SJSA1 (cell line): ENCODE data around the gene U2SURP. TPM values are rescaled to one million over a fixed set of nuclear protein-coding genes. Genes with fewer than 3 reads are reported as not detected.
"Not testable (repeated sequence)": the region's sequence is repeated elsewhere in the genome, so short reads cannot be mapped to it uniquely, and the experiment has no call there.

ENCODE experiments used
- DNase-seq, 2 experiments: peaks; one replicate each; pipeline ENCODE4 v3.0.0-alpha.2; 2015 to 2020; ENCODE audit warnings: low spot score in 2 of 2, low read depth in 1 of 2
- H3K27ac ChIP-seq: fragments of 250-450 bp; sonication (Bioruptor Pico); 2 replicates; pipeline ENCODE4 v1.5.1; 2020; ENCODE audit warnings: mild to moderate bottlenecking, moderate library complexity
- H3K27me3 ChIP-seq: fragments of 250-450 bp; sonication (Bioruptor Pico); replicated peaks from 2 replicates; pipeline ENCODE4 v1.5.1; 2020; ENCODE audit warnings: mild to moderate bottlenecking, moderate library complexity
- H3K36me3 ChIP-seq: fragments of 250-450 bp; sonication (Bioruptor Pico); 2 replicates; pipeline ENCODE4 v1.5.1; 2020; ENCODE audit warnings: mild to moderate bottlenecking
- H3K4me1 ChIP-seq: fragments of 250-450 bp; sonication (Bioruptor Pico); replicated peaks from 2 replicates; pipeline ENCODE4 v1.6.1; 2021; ENCODE audit warnings: mild to moderate bottlenecking
- H3K4me3 ChIP-seq: fragments of 250-450 bp; sonication (Bioruptor Pico); 2 replicates; pipeline ENCODE4 v1.5.1; 2020; ENCODE audit warnings: mild to moderate bottlenecking
- H3K9me3 ChIP-seq: fragments of 250-450 bp; sonication (Bioruptor Pico); replicated peaks from 2 replicates; pipeline ENCODE4 v1.5.1; 2020; ENCODE audit warnings: mild to moderate bottlenecking
- total RNA-seq: library from RNA; depleted of rRNA; stranded (reverse); fragments of >200 nt; shearing (Covaris generic); gene quantifications from 2 replicates; pipeline ENCODE4 v1.2.3, GENCODE V29; 2014

U2SURP gene
- total RNA-seq, 1 experiment from 2014 or later = 76.0 TPM

DNA sequence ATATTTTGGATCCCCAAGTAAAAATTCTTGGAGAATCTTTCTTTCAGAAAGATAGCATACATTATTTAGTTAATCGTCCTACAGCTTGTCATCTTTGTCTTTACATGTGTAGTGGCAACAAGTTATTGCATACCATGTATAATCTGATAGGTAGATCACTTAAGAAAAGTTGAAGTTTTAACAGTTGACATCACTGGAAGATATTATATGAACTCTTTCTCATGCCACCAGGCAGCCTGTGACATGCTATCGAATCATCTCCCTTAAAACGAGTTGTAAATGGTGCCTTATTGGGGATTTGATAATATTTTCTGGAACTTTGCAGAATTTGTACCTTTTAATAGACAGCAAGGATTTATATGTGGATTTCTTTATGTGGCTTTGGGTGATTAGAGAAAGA is 8.7 kb downstream of the U2SURP start:
- Histone ChIP-seq H3K4me3 (no peak overlapping the region), H3K4me1 (no peaks in the 10 kb centered on the region), H3K9me3 (no peaks in the 10 kb centered on the region), H3K27me3 (no peaks in the 10 kb centered on the region), H3K27ac (no peak overlapping the region), H3K36me3 (peaks cover 15% of the 10 kb centered on the region)
- DNase-seq = no peak

DNA sequence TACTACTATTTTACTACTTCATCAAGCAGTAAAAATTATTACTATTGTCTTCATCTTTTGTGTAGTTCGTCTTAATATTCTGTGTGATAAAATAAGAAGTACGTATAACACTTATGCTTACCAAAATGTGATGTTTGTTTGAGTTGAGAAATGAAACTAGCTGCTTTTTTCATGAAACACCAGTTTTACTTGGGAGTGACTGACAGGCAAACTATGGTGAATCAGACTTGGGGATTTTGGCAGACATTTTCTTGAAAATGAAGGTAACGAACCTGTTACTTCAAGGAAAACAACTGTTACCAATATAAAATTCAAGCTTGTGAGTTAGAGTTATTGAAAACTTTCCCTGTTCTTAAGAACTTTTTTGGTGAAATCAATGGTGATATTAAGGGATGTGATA is 10.3 kb downstream of the U2SURP start:
- DNase-seq = no peak
- H3K9me3 ChIP-seq = no peaks in the 10 kb centered on the region
- H3K27me3 ChIP-seq = no peaks in the 10 kb centered on the region
- no peak overlapping the region for H3K27ac ChIP-seq
- H3K4me1 ChIP-seq = no peaks in the 10 kb centered on the region
- H3K4me3 ChIP-seq = no peak overlapping the region
- H3K36me3 ChIP-seq = peaks cover 23% of the 10 kb centered on the region

DNA sequence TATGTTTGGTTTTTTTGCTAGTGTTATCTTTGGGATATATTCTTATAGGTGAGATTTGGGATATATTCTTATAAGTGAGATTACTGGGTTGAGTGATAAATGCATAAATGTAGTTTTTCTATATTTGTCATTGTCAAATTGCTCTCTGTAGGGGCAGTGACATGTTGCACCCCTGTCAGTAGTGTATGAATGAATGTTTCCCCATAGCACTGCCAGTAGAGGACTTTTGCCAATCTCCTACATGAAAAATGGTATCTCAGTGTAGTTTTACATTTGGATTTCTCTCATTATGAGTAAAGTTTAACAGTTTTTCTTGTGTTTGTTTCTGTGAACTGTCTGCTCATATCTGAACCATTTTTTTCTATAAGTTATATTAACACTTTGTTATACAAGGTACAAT is 13.6 kb downstream of the U2SURP start:
- no peak for DNase-seq
- H3K27me3 ChIP-seq = no peaks in the 10 kb centered on the region
- no peak overlapping the region for H3K27ac ChIP-seq
- no peak overlapping the region for H3K4me3 ChIP-seq
- no peaks in the 10 kb centered on the region for H3K4me1 ChIP-seq
- H3K36me3 ChIP-seq = peaks cover 52% of the 10 kb centered on the region
- H3K9me3 ChIP-seq = no peaks in the 10 kb centered on the region

DNA sequence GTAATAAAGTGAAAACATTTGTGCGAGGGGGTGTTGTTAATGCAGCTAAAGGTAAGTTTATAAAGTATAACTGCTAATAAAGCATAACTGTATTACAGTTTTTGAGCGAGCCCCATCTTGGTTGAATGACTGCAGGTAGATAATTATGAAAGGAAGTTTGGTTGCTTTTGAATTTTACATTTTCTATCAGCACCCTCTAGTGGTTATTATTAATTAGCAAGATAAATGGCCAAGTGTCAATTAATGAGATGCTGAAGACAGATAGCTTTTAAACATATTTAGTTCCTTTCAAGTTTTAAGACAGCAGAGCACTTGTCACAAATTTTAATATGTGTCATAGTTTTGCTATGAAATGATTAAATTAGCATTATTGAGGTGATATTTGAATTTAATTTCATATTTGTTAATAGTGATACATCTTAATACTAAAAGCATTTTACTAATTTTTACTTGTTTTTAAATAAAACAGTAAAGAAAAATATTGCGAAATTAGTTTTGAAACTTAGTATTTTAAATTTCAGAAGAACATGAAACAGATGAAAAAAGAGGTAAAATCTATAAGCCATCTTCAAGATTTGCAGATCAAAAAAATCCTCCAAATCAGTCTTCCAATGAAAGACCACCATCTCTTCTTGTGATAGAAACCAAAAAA is 15.1 kb downstream of the U2SURP start:
- peaks cover 67% of the 10 kb centered on the region for H3K36me3 ChIP-seq
- DNase-seq = no peak
- no peaks in the 10 kb centered on the region for H3K9me3 ChIP-seq
- H3K4me1 ChIP-seq = no peaks in the 10 kb centered on the region
- no peak overlapping the region for H3K4me3 ChIP-seq
- H3K27me3 ChIP-seq = no peaks in the 10 kb centered on the region
- H3K27ac ChIP-seq = no peak overlapping the region

DNA sequence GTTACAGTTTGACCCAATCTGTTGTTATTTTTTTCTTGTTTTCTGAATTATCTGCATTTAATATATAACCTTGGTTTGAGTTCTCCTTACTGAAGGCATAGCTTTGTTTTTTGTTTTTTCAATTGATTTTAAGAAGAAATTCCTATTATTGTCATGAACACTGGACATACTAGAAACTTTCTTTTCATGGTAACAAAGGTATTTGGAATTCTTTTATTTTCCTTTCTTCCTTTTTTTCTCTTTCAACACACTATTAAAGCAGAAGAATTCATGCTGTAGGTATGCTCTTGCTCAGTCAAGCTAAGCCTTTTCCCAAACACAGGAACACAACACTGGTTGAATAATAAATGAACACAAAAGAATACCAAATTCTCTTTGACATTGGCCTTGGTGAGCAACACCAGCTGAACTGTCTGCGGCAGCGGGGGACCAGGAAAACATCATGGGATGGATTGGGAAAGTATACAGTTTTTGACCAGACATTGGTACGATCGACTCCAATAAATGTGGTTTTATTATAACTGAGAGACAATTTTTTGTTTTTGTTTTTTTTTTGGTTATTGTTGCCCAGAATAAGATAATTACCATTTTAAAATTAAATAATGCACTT is 23.1 kb downstream of the U2SURP start:
- H3K27me3 ChIP-seq = no peaks in the 10 kb centered on the region
- H3K4me1 ChIP-seq = no peaks in the 10 kb centered on the region
- H3K36me3 ChIP-seq = peaks cover 76% of the 10 kb centered on the region
- H3K9me3 ChIP-seq = no peaks in the 10 kb centered on the region
- no peak overlapping the region for H3K27ac ChIP-seq
- no peak overlapping the region for H3K4me3 ChIP-seq
- DNase-seq = no peak

DNA sequence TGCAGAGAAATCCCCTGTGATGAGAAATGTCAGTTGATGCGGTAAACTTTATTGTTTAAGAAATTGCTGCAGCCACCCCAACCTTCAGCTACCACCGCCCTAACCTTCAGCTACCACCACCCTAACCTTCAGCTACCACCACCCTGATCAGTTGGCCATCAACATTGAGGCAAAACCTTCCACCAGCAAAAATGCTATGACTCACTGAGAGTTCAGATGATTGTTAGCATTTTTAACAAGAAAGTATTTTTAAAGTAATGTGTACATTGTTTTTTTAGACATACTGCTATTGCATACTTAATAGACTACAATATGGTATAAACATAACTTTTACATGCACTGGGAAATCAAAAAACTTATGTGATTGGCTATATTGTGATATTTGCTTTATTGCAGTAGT is 30.0 kb downstream of the U2SURP start:
- Histone ChIP-seq H3K4me1 (no peaks in the 10 kb centered on the region), H3K4me3 (no peak overlapping the region), H3K9me3 (no peaks in the 10 kb centered on the region), H3K27ac (no peak overlapping the region), H3K36me3 (peaks cover 76% of the 10 kb centered on the region), H3K27me3 (no peaks in the 10 kb centered on the region)
- DNase-seq = no peak

DNA sequence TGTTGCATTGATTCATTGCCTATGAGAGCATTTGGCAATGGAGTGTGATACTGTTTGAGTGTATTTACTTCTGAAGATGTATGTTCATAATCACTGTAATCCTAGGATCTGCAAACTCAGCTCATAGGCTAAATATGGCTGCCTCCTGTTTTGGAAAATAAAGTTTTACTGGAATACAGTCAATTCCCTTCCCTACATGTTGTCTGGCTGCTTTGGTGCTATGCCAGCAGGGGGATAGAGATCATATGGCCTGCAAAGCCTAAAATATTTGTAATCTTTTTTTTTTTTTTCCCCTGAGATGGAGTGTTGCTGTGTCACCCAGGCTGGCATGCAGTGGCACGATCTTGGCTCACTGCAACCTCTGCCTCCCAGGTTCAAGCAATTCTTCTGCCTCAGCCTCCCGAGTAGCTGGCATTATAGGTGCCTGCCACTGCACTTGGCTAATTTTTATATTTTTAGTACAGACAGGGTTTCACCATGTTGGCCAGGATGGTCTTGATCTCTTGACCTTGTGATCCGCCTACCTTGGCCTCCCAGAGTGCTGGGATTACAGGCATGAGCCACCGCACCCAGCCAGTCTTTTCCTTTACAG is 30.5 kb downstream of the U2SURP start:
- H3K36me3 ChIP-seq = peaks cover 81% of the 10 kb centered on the region

DNA sequence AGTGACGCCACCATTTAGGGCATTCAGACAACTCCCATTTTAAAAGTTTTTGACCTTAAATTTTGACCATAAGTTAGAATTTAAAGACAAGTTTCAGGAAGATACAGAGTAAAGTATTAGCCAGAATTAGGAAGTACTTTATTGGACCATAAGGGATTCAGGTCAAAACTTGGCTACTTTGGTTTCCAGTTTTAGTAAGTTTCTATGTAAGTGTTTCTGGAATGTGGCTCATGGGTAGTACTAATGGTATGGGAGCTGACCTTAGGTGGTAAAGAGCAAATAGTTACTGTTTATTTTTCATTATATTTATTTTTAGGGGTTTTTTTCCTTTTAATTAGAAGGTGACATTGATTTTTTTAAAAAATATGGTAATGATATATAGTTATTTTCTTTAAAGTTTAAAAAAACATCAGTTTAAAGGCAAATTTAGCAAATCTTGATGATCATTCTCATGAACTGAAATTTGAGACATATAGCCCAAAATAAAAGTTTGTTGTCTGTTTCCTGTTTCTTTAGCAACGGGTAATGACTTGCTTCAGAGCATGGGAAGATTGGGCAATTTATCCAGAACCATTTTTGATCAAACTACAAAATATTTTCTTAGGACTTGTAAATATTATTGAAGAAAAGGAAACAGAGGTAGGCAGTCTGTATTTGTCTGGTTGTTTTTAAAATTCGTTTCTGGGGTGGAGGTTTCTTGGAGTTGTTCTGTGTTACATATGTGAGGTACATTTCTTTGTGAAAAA is 34.3 kb downstream of the U2SURP start:
- H3K36me3 ChIP-seq = peaks cover 82% of the 10 kb centered on the region
- H3K9me3 ChIP-seq = no peaks in the 10 kb centered on the region
- H3K27me3 ChIP-seq = no peaks in the 10 kb centered on the region
- H3K4me1 ChIP-seq = no peaks in the 10 kb centered on the region
- no peak for DNase-seq
- H3K27ac ChIP-seq = no peak overlapping the region
- no peak overlapping the region for H3K4me3 ChIP-seq

More for the DNA sequence above, 30.5 kb downstream of the U2SURP start:
- DNase-seq, H3K4me1 ChIP-seq, H3K27me3 ChIP-seq, H3K9me3 ChIP-seq, H3K27ac ChIP-seq, H3K4me3 ChIP-seq: not testable (repeated sequence)

DNA sequence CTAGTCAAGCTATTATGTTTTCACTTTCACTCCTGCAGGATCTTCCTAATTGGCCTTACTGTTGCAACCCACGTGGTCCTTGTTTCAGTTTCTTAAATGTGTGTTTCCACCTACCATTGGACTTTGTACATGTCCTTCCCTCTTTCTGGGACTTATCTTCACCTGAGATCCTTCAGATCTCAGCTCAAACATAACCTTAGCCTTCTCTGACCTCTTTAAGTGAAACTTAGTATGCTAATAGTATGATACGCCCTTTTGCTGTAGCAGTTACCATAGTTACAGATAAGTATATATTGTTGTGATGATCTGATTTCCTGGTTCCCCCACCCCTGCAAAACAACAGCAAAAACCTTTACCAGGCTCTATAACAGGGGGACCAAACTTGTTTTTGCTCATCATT is 35.2 kb downstream of the U2SURP start:
- Histone ChIP-seq H3K27ac (no peak overlapping the region), H3K9me3 (no peaks in the 10 kb centered on the region), H3K4me1 (no peaks in the 10 kb centered on the region), H3K27me3 (no peaks in the 10 kb centered on the region), H3K4me3 (no peak overlapping the region), H3K36me3 (peaks cover 77% of the 10 kb centered on the region)
- no peak for DNase-seq

DNA sequence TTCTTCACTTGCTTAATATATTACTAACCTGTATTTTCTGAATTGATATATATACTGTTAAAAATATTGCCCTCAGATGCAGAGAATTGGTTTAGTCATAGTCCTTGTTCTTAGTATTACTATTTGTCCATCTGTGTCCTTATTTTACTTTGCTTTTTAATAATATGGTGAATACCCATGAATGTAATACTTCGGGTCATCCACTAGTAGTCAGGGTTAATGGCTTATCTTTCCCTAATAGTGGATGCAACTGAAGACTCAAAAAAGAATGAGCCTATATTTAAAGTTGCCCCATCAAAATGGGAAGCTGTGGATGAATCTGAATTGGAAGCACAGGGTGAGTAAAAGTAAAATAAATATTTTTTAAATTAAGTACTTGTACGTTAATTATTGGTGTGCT is 36.5 kb downstream of the U2SURP start:
- Histone ChIP-seq H3K27me3 (no peaks in the 10 kb centered on the region), H3K36me3 (peaks cover 67% of the 10 kb centered on the region), H3K27ac (no peak overlapping the region), H3K4me3 (no peak overlapping the region), H3K4me1 (no peaks in the 10 kb centered on the region), H3K9me3 (no peaks in the 10 kb centered on the region)
- no peak for DNase-seq

DNA sequence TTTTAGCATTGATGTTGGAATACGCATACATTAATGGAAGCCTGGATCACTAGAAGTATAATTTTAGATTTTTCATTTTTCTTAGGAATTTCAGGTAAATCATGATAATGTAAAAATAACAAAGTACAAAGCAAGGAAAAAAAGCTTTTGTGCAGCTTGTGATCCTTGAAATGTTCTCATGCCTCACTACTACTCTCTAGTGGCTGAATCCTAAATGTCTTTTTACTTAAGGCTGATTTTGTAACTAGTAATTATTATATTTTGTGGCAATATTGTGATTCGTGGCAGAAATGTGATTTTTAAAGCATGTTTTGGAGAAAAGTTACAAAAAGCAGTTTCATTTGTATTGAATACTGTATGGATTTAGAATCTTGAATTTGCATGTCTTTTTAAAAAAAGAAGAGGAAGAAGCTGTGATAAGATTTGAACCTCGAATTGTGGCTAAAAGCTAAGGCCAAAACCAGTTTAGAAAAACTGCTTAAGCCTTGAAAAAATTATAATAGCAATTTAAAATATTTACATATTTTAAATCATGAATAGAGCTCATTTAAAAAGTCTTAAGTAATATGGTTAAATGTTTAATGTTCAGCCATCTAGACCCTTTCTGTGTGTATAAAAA is 39.0 kb downstream of the U2SURP start:
- H3K27me3 ChIP-seq = no peaks in the 10 kb centered on the region
- H3K27ac ChIP-seq = no peak overlapping the region
- DNase-seq = peak in 1 of 2 experiments; percentile 8
- peaks cover 62% of the 10 kb centered on the region for H3K36me3 ChIP-seq
- no peaks in the 10 kb centered on the region for H3K9me3 ChIP-seq
- H3K4me3 ChIP-seq = no peak overlapping the region
- H3K4me1 ChIP-seq = no peaks in the 10 kb centered on the region

DNA sequence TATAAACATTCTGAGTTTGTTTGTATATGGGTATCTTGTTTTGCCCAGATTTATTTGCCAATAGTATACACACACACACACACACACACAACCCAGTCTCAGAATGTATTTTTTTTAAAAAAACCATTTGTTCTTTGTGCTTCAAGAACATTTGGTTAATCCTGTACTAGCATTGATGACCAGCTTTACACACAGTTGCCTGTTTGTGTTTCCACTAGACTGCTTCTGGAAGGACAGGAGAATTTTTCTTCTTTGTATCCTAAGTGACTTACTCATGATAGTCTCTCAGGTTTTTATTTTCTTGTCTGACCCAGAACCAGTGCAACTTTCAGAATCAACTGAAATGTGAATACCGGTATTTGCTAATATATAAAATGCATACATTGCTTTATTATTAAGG is 40.5 kb downstream of the U2SURP start:
- Histone ChIP-seq H3K36me3 (peaks cover 54% of the 10 kb centered on the region), H3K27ac (no peak overlapping the region), H3K27me3 (no peaks in the 10 kb centered on the region), H3K4me3 (no peak overlapping the region), H3K9me3 (no peaks in the 10 kb centered on the region), H3K4me1 (no peaks in the 10 kb centered on the region)
- DNase-seq = no peak

DNA sequence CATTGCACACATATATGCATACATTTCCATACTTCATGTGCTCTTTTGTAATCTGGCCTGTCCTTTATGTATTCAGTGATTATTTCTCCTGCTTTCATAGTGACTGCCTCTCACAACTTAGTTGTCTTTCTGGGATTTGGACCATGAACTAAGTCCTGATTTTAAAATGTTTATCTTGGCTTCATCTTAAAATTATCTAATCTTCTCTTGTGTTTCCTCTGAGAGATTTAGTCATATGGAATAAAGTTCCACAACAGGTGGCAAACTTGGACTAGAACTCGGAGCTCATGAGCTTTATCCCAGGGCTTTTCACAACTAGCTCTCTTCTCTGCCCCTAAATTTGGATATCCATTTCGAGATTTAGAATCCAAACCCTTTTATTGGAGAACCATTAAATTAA is 44.3 kb downstream of the U2SURP start:
- DNase-seq = no peak
- H3K27ac ChIP-seq = no peak overlapping the region
- peaks cover 37% of the 10 kb centered on the region for H3K36me3 ChIP-seq
- H3K27me3 ChIP-seq = no peaks in the 10 kb centered on the region
- no peaks in the 10 kb centered on the region for H3K9me3 ChIP-seq
- H3K4me3 ChIP-seq = no peak overlapping the region
- no peaks in the 10 kb centered on the region for H3K4me1 ChIP-seq

DNA sequence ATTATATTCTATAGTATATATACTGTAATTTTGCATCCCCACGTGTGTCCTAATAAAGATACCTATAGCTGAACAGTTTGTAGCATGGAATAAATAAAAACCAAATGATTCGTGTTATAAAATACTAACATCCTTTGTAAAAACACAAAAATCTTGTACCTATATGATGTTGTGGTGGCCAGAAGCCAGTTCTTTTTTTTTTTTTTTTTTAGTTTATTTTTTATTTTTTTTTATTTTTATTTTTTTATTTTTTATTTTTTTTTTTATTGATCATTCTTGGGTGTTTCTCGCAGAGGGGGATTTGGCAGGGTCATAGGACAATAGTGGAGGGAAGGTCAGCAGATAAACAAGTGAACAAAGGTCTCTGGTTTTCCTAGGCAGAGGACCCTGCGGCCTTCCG is 44.7 kb downstream of the U2SURP start:
- peaks cover 39% of the 10 kb centered on the region for H3K36me3 ChIP-seq
- not testable (repeated sequence) for H3K4me3 ChIP-seq, DNase-seq, H3K27me3 ChIP-seq, H3K27ac ChIP-seq, H3K9me3 ChIP-seq, H3K4me1 ChIP-seq
